ENCODE data around the gene PHF13.

DNA sequence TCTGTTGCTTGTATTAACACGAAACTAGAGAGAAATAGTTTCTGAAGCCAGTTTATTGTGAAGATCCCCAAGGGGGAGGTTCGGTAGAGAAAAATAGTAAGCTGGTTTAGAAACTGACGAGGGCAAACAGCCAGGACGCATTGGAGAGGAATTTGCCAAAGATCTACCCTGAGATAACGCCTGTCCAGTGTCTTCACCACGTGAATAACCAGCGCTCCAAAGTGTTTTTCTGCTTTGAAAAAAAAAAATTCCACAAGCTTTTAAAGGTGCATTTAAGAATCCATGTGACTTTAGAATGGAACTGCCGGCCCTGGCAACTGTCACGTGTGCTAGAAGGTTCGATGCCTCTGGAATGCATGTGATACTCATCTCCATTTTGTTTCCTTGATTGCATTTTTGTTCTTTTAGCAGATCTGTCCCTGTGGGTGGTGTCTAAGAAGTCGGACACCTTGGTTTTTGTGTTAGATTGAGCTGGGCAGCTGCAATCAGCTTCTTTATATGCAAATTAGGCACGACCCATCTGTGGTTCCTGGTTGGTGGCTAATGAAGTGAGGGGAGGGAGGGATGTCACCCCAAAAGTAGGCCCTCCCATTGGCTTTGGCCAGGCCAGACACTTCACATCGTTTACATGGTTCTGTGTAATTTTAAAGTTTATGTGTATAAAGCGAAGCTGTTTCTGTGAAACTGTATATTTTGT, 9.9 kb downstream of the PHF13 start:
- TF ChIP-seq, protein P1, sequence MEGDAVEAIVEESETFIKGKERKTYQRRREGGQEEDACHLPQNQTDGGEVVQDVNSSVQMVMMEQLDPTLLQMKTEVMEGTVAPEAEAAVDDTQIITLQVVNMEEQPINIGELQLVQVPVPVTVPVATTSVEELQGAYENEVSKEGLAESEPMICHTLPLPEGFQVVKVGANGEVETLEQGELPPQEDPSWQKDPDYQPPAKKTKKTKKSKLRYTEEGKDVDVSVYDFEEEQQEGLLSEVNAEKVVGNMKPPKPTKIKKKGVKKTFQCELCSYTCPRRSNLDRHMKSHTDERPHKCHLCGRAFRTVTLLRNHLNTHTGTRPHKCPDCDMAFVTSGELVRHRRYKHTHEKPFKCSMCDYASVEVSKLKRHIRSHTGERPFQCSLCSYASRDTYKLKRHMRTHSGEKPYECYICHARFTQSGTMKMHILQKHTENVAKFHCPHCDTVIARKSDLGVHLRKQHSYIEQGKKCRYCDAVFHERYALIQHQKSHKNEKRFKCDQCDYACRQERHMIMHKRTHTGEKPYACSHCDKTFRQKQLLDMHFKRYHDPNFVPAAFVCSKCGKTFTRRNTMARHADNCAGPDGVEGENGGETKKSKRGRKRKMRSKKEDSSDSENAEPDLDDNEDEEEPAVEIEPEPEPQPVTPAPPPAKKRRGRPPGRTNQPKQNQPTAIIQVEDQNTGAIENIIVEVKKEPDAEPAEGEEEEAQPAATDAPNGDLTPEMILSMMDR (optimal IDR thresholded peaks at IDR 0.05 in 1 of 3, IDR thresholded peaks at IDR 0.05 in 1 of 3, conservative IDR thresholded peaks at IDR 0.05 in 1 of 3; ENCODE audit: extremely low read depth in 1 of 3, insufficient read depth in 2 of 3, low read length in 3 of 3): no peak
- TF ChIP-seq EZH2 (IDR thresholded peaks at IDR 0.05; ENCODE audit: low read length): no peak
